HepG2 (cell line): Measurements from ENCODE around the gene GAREM1. TPM values are rescaled to one million over a fixed set of nuclear protein-coding genes. Genes with fewer than 3 reads are reported as not detected.

Experiments used
- KLF15 ChIP-seq: sonication (generic); formaldehyde crosslinking; IDR thresholded peaks from 2 replicates; pipeline ENCODE4 v1.8.1; 2023; ENCODE audit warnings: borderline replicate concordance, mild to moderate bottlenecking, inconsistent platforms, missing genetic modification reagents, mixed read lengths
- MLX ChIP-seq: IDR thresholded peaks from 2 replicates; pipeline ENCODE4 v1.6.1; 2016
- PHF21A ChIP-seq: sonication (generic); formaldehyde crosslinking; IDR thresholded peaks from 2 replicates; pipeline ENCODE4 v1.5.0; 2020; ENCODE audit warnings: mild to moderate bottlenecking, missing genetic modification reagents
- PITX1 ChIP-seq: sonication (generic); formaldehyde crosslinking; IDR thresholded peaks from 2 replicates; pipeline ENCODE4 v1.5.1; 2020; ENCODE audit warnings: mild to moderate bottlenecking, missing genetic modification reagents
- SNAPC2 ChIP-seq: sonication (generic); formaldehyde crosslinking; IDR thresholded peaks from 2 replicates; pipeline ENCODE4 v1.8.1; 2022; ENCODE audit warnings: mild to moderate bottlenecking, missing genetic modification reagents
- SP2 ChIP-seq: sonication (generic); formaldehyde crosslinking; IDR thresholded peaks from 2 replicates; pipeline ENCODE4 v1.5.1; 2020; ENCODE audit warnings: mild to moderate bottlenecking, missing genetic modification reagents
- TFAP4 ChIP-seq: sonication (generic); IDR thresholded peaks from 2 replicates; pipeline ENCODE4 v1.6.1; 2016; ENCODE audit warnings: low read depth, borderline replicate concordance
- TOE1 ChIP-seq: sonication (generic); formaldehyde crosslinking; IDR thresholded peaks from 2 replicates; pipeline ENCODE4 v1.4.0; 2020; ENCODE audit warnings: mild to moderate bottlenecking, missing genetic modification reagents
- TRAFD1 ChIP-seq: sonication (generic); formaldehyde crosslinking; IDR thresholded peaks from 2 replicates; pipeline ENCODE4 v1.5.1; 2020; ENCODE audit warnings: missing genetic modification reagents, mild to moderate bottlenecking, borderline replicate concordance
- U2AF1 ChIP-seq: fragments of 200-400 bp; formaldehyde crosslinking; optimal IDR thresholded peaks from 2 replicates; pipeline ENCODE3; 2017; ENCODE audit warnings: mild to moderate bottlenecking, low read depth, low read length
- YEATS2 ChIP-seq: sonication (generic); formaldehyde crosslinking; IDR thresholded peaks from 2 replicates; pipeline ENCODE4 v1.4.0; 2020; ENCODE audit warnings: missing genetic modification reagents, borderline replicate concordance
- ZNF260 ChIP-seq: sonication (generic); formaldehyde crosslinking; IDR thresholded peaks from 2 replicates; pipeline ENCODE4 v1.4.0; 2020; ENCODE audit warnings: missing genetic modification reagents, low read depth, mild to moderate bottlenecking, borderline replicate concordance
- ZNF564 ChIP-seq: sonication (generic); formaldehyde crosslinking; IDR thresholded peaks from 2 replicates; pipeline ENCODE4 v1.8.1; 2023; ENCODE audit warnings: mild to moderate bottlenecking, missing genetic modification reagents
- ZNF607 ChIP-seq: sonication (generic); formaldehyde crosslinking; IDR thresholded peaks from 2 replicates; pipeline ENCODE4 v1.5.1; 2020; ENCODE audit warnings: missing genetic modification reagents, mild to moderate bottlenecking, borderline replicate concordance
- ZNF788 ChIP-seq: sonication (generic); formaldehyde crosslinking; IDR thresholded peaks from 2 replicates; pipeline ENCODE4 v1.5.0; 2020; ENCODE audit warnings: mild to moderate bottlenecking, missing genetic modification reagents, borderline replicate concordance
- polyA plus RNA-seq, 8 experiments: library from polyadenylated mRNA; depleted of rRNA in 3 of 8; stranded (reverse) in 7 of 8; unstranded in 1 of 8; fragments of >200 nt; fragmentation: Illumina TruSeq in 4 of 8; extraction: Trizol in 4 of 8; gene quantifications; 2 replicates each; pipeline versions ENCODE4 v1.2.1 to v1.2.3, GENCODE V29; 2011 to 2016; ENCODE audit warnings: low read depth in 4 of 8, missing spikeins in 1 of 8, mixed read lengths in 1 of 8; ENCODE audit not compliant: insufficient read depth in 1 of 8
- total RNA-seq, 5 experiments: library from RNA; depleted of rRNA; stranded (reverse); fragments of >200 nt; fragmentation: Illumina TruSeq; extraction: Trizol; gene quantifications; 2 replicates each; pipeline ENCODE4 v1.2.3, GENCODE V29; 2016; ENCODE audit warnings: low read depth in 1 of 5
- TF ChIP-seq, protein P1 (sequence below): sonication (generic); formaldehyde crosslinking; IDR thresholded peaks from 2 replicates; pipeline ENCODE4 v1.5.0; 2020; ENCODE audit warnings: mild to moderate bottlenecking, missing genetic modification reagents, moderate library complexity
- TF ChIP-seq, protein P2 (sequence below): sonication (generic); formaldehyde crosslinking; IDR thresholded peaks from 2 replicates; pipeline ENCODE4 v1.4.0; 2020; ENCODE audit warnings: mild to moderate bottlenecking, missing genetic modification reagents

Gene GAREM1
- total and polyA plus RNA-seq, 2 of the 13 experiments (the other 11 are each of a cell fraction or from before 2014, with no cell fraction given), result 2.5 to 2.9 TPM

DNA sequence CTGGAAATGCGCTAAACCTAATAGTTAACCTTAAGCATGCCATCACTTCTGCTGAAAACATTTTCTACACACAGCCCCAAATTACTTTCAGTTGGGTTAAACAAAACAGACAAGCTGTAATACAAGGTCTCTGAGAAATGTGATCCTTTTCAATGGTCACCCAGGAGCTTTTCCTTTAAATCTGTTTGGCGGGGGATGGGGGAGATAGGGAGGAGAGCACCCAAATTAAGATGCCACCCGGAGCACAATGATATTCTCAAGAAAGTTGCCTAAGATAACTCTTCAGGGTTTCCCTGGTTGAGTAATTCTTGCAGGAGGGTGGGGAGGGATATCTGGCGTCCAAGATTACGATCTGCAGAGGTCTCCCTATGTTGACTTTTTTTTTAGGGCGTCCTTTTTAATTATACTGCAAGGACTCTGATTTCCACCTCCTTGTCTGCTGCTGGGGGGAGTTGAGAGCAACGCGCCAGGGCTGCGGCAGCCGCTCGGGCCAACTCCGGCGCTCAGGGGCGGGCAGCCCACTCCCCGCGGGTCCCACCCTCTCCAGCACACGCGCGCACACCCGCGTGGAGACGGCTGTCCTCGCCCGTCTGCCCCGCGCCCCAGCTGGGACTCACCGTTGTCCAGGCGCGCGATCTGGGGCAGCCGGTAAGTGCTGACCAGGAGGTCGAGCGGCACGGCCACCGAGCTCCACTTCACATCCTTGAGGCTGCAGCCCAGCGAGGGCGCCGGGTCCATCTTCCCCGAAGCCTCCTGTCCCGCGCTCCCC lies 807 bp downstream of the GAREM1 start (continued):
- TF ChIP-seq ZNF788 (CRISPR knock-in tag) (0 out of 2 replicates have a peak, but pooled peaks have one; percentile 5), TFAP4 (peak; percentile 20; the same call in 1 of the 2 replicates), ZNF564 (CRISPR knock-in tag) (0 out of 2 replicates have a peak, but pooled peaks have one; percentile 38), KLF15 (CRISPR knock-in tag) (no peak), TOE1 (CRISPR knock-in tag) (no peak), ZNF260 (CRISPR knock-in tag) (no peak), SNAPC2 (CRISPR knock-in tag) (no peak), U2AF1 (no peak), PITX1 (CRISPR knock-in tag) (no peak), MLX (CRISPR knock-in tag) (no peak), ZNF607 (CRISPR knock-in tag) (no peak), TRAFD1 (CRISPR knock-in tag) (no peak), SP2 (CRISPR knock-in tag) (no peak), YEATS2 (no peak), PHF21A (CRISPR knock-in tag) (peak; percentile 28; the same call in 1 of the 2 replicates)
- TF ChIP-seq, protein P1, sequence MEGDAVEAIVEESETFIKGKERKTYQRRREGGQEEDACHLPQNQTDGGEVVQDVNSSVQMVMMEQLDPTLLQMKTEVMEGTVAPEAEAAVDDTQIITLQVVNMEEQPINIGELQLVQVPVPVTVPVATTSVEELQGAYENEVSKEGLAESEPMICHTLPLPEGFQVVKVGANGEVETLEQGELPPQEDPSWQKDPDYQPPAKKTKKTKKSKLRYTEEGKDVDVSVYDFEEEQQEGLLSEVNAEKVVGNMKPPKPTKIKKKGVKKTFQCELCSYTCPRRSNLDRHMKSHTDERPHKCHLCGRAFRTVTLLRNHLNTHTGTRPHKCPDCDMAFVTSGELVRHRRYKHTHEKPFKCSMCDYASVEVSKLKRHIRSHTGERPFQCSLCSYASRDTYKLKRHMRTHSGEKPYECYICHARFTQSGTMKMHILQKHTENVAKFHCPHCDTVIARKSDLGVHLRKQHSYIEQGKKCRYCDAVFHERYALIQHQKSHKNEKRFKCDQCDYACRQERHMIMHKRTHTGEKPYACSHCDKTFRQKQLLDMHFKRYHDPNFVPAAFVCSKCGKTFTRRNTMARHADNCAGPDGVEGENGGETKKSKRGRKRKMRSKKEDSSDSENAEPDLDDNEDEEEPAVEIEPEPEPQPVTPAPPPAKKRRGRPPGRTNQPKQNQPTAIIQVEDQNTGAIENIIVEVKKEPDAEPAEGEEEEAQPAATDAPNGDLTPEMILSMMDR (CRISPR knock-in tag), result 0 out of 2 replicates have a peak, but pooled peaks have one; percentile 4
- TF ChIP-seq, protein P2, sequence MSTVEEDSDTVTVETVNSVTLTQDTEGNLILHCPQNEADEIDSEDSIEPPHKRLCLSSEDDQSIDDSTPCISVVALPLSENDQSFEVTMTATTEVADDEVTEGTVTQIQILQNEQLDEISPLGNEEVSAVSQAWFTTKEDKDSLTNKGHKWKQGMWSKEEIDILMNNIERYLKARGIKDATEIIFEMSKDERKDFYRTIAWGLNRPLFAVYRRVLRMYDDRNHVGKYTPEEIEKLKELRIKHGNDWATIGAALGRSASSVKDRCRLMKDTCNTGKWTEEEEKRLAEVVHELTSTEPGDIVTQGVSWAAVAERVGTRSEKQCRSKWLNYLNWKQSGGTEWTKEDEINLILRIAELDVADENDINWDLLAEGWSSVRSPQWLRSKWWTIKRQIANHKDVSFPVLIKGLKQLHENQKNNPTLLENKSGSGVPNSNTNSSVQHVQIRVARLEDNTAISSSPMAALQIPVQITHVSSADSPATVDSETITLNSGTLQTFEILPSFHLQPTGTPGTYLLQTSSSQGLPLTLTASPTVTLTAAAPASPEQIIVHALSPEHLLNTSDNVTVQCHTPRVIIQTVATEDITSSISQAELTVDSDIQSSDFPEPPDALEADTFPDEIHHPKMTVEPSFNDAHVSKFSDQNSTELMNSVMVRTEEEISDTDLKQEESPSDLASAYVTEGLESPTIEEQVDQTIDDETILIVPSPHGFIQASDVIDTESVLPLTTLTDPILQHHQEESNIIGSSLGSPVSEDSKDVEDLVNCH (CRISPR knock-in tag), result no peak
